K562 (cell line): ENCODE results near the gene SLC16A10. TPM values are rescaled to one million over a fixed set of nuclear protein-coding genes. Genes with fewer than 3 reads are reported as not detected.

Experiments used
- ATAC-seq: fragments of 200-7000 bp; cut with Tn5 transposase; 3 replicates; pipeline ENCODE4 v1.9.1; 2020; ENCODE audit warnings: moderate library complexity
- BruUV-seq: library from RNA; stranded (reverse); fragments of 400-500 nt; replicated peaks from 2 replicates; lab custom pipeline; 2021; lab: Mats Ljungman, UMichigan
- CTCF ChIA-PET: fragments of 300-600 bp; formaldehyde crosslinking; extraction: SDS; loops from one replicate; lab custom pipeline; 2021; ENCODE audit warnings: low intra/inter-chr PET ratio; lab: Yijun Ruan, JAX
- POLR2A ChIA-PET: fragments of 300-600, 350-650 bp; sonication (Branson Sonifier 250); formaldehyde crosslinking; extraction: SDS; loops from one replicate; lab custom pipeline; 2021; ENCODE audit warnings: antibody characterized with exemption, inconsistent platforms; lab: Yijun Ruan, JAX
- DNase-seq, 4 experiments: peaks; one replicate each; pipeline versions ENCODE4 v3.0.0 to v3.0.0-alpha.2; 2011 to 2018; ENCODE audit warnings: low spot score in 3 of 4, mixed read lengths in 3 of 4; ENCODE audit errors: extremely low read depth in 1 of 4
- FAIRE-seq: peaks from 2 replicates; lab custom pipeline; 2011; peaks lifted over from hg19 to GRCh38; lab: Jason Lieb, UNC
- H2AFZ ChIP-seq: 2 replicates; pipeline ENCODE4 v1.6.0; 2011; ENCODE audit warnings: low read depth, low read length, control low read depth, inconsistent platforms
- H3K27ac ChIP-seq: fragments of 200-600 bp; 3 replicates; pipeline ENCODE4 v1.8.0; 2011; ENCODE audit warnings: low read depth, mild to moderate bottlenecking, control low read depth, inconsistent platforms, low read length, moderate library complexity, mixed read lengths; ENCODE audit errors: extremely low read depth
- H3K27me3 ChIP-seq, 2 experiments: fragments of 300-600 bp in 1 of 2; 2 replicates in 1 of 2; 3 replicates in 1 of 2; pipeline versions ENCODE4 v1.6.0 to v1.8.0; 2011; ENCODE audit warnings: inconsistent platforms in 2 of 2, low read length in 2 of 2, mild to moderate bottlenecking in 1 of 2, mixed read lengths in 1 of 2, moderate library complexity in 1 of 2; ENCODE audit not compliant: control insufficient read depth in 2 of 2, insufficient read depth in 2 of 2
- H3K36me3 ChIP-seq: fragments of 300-600 bp; 3 replicates; pipeline ENCODE4 v1.8.0; 2011; ENCODE audit warnings: mild to moderate bottlenecking, low read length, inconsistent platforms; ENCODE audit not compliant: control insufficient read depth, insufficient read depth
- H3K4me1 ChIP-seq, 2 experiments: fragments of 200-600 bp in 1 of 2; replicated peaks in 1 of 2; 2 replicates in 1 of 2; 3 replicates in 1 of 2; pipeline versions ENCODE4 v1.5.1 to v1.8.0; 2011; ENCODE audit warnings: inconsistent platforms in 2 of 2, low read length in 2 of 2, mild to moderate bottlenecking in 1 of 2, mixed read lengths in 1 of 2, moderate library complexity in 1 of 2; ENCODE audit not compliant: control insufficient read depth in 2 of 2, insufficient read depth in 2 of 2
- H3K4me2 ChIP-seq: 2 replicates; pipeline ENCODE4 v1.6.1; 2011; ENCODE audit warnings: low read length, control low read depth, inconsistent platforms, mixed read lengths; ENCODE audit not compliant: insufficient read depth
- H3K4me3 ChIP-seq: fragments of 200-600 bp; sonication (generic), shearing (Covaris generic); 2 replicates; pipeline ENCODE4 v1.5.1; 2016; ENCODE audit warnings: control low read depth, inconsistent platforms
- H3K79me2 ChIP-seq: fragments of 200-600 bp; 3 replicates; pipeline ENCODE4 v1.8.0; 2011; ENCODE audit warnings: low read length, inconsistent platforms; ENCODE audit not compliant: control insufficient read depth, insufficient read depth
- H3K9ac ChIP-seq, 2 experiments: 2 replicates each; pipeline versions ENCODE4 v1.6.0 to v1.6.1; 2011; ENCODE audit warnings: low read depth in 2 of 2, low read length in 2 of 2, control low read depth in 1 of 2, inconsistent platforms in 1 of 2, mild to moderate bottlenecking in 1 of 2, mixed read lengths in 1 of 2; ENCODE audit not compliant: insufficient read depth in 1 of 2
- H3K9me1 ChIP-seq: one replicate; pipeline ENCODE4 v1.6.0; 2011; ENCODE audit warnings: inconsistent platforms, mild to moderate bottlenecking, low read length, moderate library complexity; ENCODE audit not compliant: control insufficient read depth, insufficient read depth
- H3K9me3 ChIP-seq: replicated peaks from 2 replicates; pipeline ENCODE4 v1.5.1; 2011; ENCODE audit warnings: low read depth, low read length, inconsistent platforms; ENCODE audit not compliant: control insufficient read depth, insufficient read depth
- H4K20me1 ChIP-seq: replicated peaks from 2 replicates; pipeline ENCODE4 v1.6.1; 2011; ENCODE audit warnings: low read length, inconsistent platforms, mixed read lengths; ENCODE audit not compliant: control insufficient read depth, insufficient read depth
- CCAR2 ChIP-seq: fragments of 200-400 bp; formaldehyde crosslinking; IDR thresholded peaks from 2 replicates; pipeline ENCODE4 v1.6.1; 2017; ENCODE audit warnings: mild to moderate bottlenecking, low read depth, low read length
- CREM ChIP-seq: IDR thresholded peaks from 2 replicates; pipeline ENCODE4 v1.6.1; 2014; ENCODE audit warnings: antibody characterized with exemption, low read depth
- RBM39 ChIP-seq: fragments of 200-400 bp; formaldehyde crosslinking; optimal IDR thresholded peaks from 2 replicates; pipeline ENCODE3; 2018; ENCODE audit warnings: low read depth, low read length
- RFX7 ChIP-seq: fragments of 250-450 bp; sonication (Bioruptor Pico); IDR thresholded peaks from 2 replicates; pipeline ENCODE4 v1.5.1; 2021; ENCODE audit warnings: mild to moderate bottlenecking
- TRIM28 ChIP-seq: fragments of 450-650 bp; IDR thresholded peaks from 2 replicates; pipeline ENCODE4 v1.6.1; 2017
- ZNF3 ChIP-seq: fragments of 250-450 bp; sonication (Bioruptor Pico); IDR thresholded peaks from 2 replicates; pipeline ENCODE4 v1.5.0; 2021; ENCODE audit warnings: mild to moderate bottlenecking, moderate library complexity
- WGBS: fragments of 100-300 bp; shearing (Covaris generic); methylation state at CpG from one replicate; pipeline ENCODE4 v1.1.6; 2016; ENCODE audit warnings: low coverage, mixed read lengths; ENCODE audit not compliant: insufficient coverage; ENCODE audit errors: missing lambda C conversion rate; 5-methylcytosine and 5-hydroxymethylcytosine counted together
- in situ Hi-C: fragments of 300-500 bp; cut with MboI; formaldehyde crosslinking; loops from 4 replicates; pipeline ENCODE4 v1.15.0; 2018; ENCODE audit warnings: inconsistent platforms, mixed read lengths
- intact Hi-C: fragments of 100-400 bp; cut with micrococcal nuclease; formaldehyde crosslinking; loops from 2 replicates; pipeline ENCODE4 v1.14.2; 2022
- polyA plus RNA-seq, 8 experiments: library from polyadenylated mRNA; depleted of rRNA in 4 of 8; stranded (reverse) in 5 of 8; unstranded in 3 of 8; fragments of >200 nt; fragmentation: Nextera tagmentation in 2 of 8; fragmentation: Illumina TruSeq in 1 of 8; extraction: Ambion mirVana in 2 of 8; extraction: Trizol in 1 of 8; gene quantifications; 2 replicates each; pipeline versions ENCODE4 v1.2.1 to v1.2.3, GENCODE V29; 2011 to 2014; ENCODE audit warnings: inconsistent platforms in 1 of 8, missing spikeins in 1 of 8
- total RNA-seq, 7 experiments: library from RNA; depleted of rRNA in 6 of 7; stranded (reverse); fragments of >200 nt in 6 of 7; fragmentation: Illumina TruSeq in 2 of 7; extraction: Trizol in 2 of 7; gene quantifications; 2 replicates each; pipeline versions ENCODE4 v1.2.1 to v1.2.3, GENCODE V29; 2011 to 2021; ENCODE audit warnings: low replicate concordance in 1 of 7
- TF ChIP-seq, protein P1 (sequence below): sonication (generic); formaldehyde crosslinking; IDR thresholded peaks from 2 replicates; pipeline ENCODE4 v1.8.0; 2023; ENCODE audit warnings: mild to moderate bottlenecking, missing genetic modification reagents

Gene SLC16A10
- total and polyA plus RNA-seq, 9 of the 15 experiments (the other 6 are each of a cell fraction or from before 2014, with no cell fraction given) = 0.02 to 0.54 (median 0.24) TPM; not detected in 4

DNA sequence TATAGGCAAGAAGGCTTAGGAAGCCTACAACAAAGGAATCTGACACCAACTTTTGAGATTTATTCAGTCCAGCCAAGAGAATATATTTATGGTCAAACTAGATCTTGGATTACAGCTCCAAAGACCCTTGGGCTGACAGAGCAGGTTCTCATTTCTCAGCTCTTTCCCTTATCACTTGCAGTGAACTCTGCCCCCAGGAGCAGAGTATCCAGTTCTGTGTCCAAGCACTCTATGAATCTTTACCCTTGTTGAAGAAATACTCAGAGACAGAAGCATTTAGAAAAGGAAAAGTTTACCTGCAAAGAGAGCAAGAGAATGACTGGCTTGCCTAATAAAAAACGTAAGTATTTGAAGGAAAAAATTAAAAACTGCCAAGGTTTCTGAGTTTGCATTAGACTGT, 190.5 kb downstream of the SLC16A10 start:
- Histone ChIP-seq H3K9ac (no peak overlapping the region), H3K4me1 (peaks cover 0 to 3% of the 10 kb centered on the region in 2 experiments; a peak in 2 of 5 replicates), H3K36me3 (peaks cover 50% of the 10 kb centered on the region), H3K4me2 (no peak overlapping the region), H4K20me1 (no peaks in the 10 kb centered on the region), H3K27ac (no peak overlapping the region), H2AFZ (no peak overlapping the region), H3K9me1 (no peaks in the 10 kb centered on the region), H3K4me3 (no peak overlapping the region), H3K79me2 (peaks cover 6% of the 10 kb centered on the region; the same call in 1 of the 3 replicates), H3K27me3 (no peaks in the 10 kb centered on the region), H3K9me3 (no peaks in the 10 kb centered on the region)
- BruUV-seq = no TSS peak
- intact Hi-C loops = no loop called here
- in situ Hi-C loops = no loop called here
- TF ChIP-seq RFX7 (no peak), TRIM28 (no peak), ZNF3 (no peak), CREM (no peak), RBM39 (no peak), CCAR2 (no peak)
- TF ChIP-seq, protein P1, sequence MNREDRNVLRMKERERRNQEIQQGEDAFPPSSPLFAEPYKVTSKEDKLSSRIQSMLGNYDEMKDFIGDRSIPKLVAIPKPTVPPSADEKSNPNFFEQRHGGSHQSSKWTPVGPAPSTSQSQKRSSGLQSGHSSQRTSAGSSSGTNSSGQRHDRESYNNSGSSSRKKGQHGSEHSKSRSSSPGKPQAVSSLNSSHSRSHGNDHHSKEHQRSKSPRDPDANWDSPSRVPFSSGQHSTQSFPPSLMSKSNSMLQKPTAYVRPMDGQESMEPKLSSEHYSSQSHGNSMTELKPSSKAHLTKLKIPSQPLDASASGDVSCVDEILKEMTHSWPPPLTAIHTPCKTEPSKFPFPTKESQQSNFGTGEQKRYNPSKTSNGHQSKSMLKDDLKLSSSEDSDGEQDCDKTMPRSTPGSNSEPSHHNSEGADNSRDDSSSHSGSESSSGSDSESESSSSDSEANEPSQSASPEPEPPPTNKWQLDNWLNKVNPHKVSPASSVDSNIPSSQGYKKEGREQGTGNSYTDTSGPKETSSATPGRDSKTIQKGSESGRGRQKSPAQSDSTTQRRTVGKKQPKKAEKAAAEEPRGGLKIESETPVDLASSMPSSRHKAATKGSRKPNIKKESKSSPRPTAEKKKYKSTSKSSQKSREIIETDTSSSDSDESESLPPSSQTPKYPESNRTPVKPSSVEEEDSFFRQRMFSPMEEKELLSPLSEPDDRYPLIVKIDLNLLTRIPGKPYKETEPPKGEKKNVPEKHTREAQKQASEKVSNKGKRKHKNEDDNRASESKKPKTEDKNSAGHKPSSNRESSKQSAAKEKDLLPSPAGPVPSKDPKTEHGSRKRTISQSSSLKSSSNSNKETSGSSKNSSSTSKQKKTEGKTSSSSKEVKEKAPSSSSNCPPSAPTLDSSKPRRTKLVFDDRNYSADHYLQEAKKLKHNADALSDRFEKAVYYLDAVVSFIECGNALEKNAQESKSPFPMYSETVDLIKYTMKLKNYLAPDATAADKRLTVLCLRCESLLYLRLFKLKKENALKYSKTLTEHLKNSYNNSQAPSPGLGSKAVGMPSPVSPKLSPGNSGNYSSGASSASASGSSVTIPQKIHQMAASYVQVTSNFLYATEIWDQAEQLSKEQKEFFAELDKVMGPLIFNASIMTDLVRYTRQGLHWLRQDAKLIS (CRISPR knock-in tag) = no peak
- FAIRE-seq (no peak), DNase-seq (no peak), ATAC-seq (no peak)
- 85% methylated on average over 1 of the region's 1 CpG for WGBS
- POLR2A ChIA-PET = no interaction called here
- CTCF ChIA-PET = no interaction called here
